SH-SY5Y (cell line): ENCODE results near the gene VSTM2B.

ENCODE experiments used
- GATA2 ChIP-seq: IDR thresholded peaks from 2 replicates; pipeline ENCODE4 v1.6.1; 2011; ENCODE audit warnings: mild to moderate bottlenecking, low read depth, low read length
- GATA3 ChIP-seq: IDR thresholded peaks from 2 replicates; pipeline ENCODE4 v1.6.1; 2011; ENCODE audit warnings: low read depth, mild to moderate bottlenecking, low read length, moderate library complexity

DNA sequence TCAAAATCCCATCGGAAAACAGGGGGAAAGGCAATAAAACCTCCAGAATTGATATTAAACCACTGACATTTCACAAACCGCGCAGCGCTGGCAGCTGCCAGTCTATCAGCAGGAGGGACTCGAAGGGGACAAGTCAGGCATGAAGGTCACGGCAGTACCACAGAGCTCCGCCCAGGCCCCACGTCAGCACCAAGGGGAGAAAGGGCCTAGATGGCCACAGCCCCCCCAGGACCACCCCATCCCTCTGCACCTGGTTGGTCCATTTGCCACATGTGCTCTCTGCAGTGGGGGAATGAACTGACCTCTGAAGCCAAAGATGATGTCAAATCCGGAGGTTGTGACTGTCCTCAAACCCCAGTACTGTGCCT lies 9.5 kb upstream of the VSTM2B start:
- no peak for TF ChIP-seq GATA2
- no peak for TF ChIP-seq GATA3
